Natural killer cell (primary cell): ENCODE data around the gene MRPS25. TPM values are rescaled to one million over a fixed set of nuclear protein-coding genes. Genes with fewer than 3 reads are reported as not detected.

Source experiments
- ATAC-seq, 3 donors: fragments of 150-1000 bp in 2 of 3; fragments of 200-7000 bp in 1 of 3; cut with Tn5 transposase; 1 replicate in 1 of 3; 2 replicates in 2 of 3; pipeline ENCODE4 v1.10.0; 2021; ENCODE audit warnings: mild to moderate bottlenecking in 2 of 3, moderate library complexity in 2 of 3
- DNase-seq, 2 donors: peaks; one replicate each; pipeline versions ENCODE4 v3.0.0 to v3.0.0-alpha.2; 2013 to 2021; ENCODE audit warnings: mixed read lengths in 1 of 2
- H3K27ac ChIP-seq: one replicate; pipeline ENCODE4 v1.5.1; 2013; ENCODE audit warnings: mild to moderate bottlenecking, low read length
- H3K27me3 ChIP-seq: one replicate; pipeline ENCODE4 v1.6.1; 2013; ENCODE audit warnings: low read length; ENCODE audit not compliant: control insufficient read depth, insufficient read depth
- H3K36me3 ChIP-seq: one replicate; pipeline ENCODE4 v1.6.1; 2013; ENCODE audit warnings: low read length; ENCODE audit not compliant: control insufficient read depth, insufficient read depth
- H3K4me1 ChIP-seq: one replicate; pipeline ENCODE4 v1.6.1; 2013; ENCODE audit warnings: low read length; ENCODE audit not compliant: control insufficient read depth, insufficient read depth
- H3K4me3 ChIP-seq: one replicate; pipeline ENCODE4 v1.5.1; 2013; ENCODE audit warnings: low read length
- H3K9me3 ChIP-seq: one replicate; pipeline ENCODE4 v1.6.1; 2013; ENCODE audit warnings: low read length; ENCODE audit not compliant: control insufficient read depth, insufficient read depth
- H3K27ac Mint-ChIP-seq, 2 donors: one replicate each; pipeline ENCODE4 v1.8.0; 2022; ENCODE audit warnings: mild to moderate bottlenecking in 2 of 2, mixed read lengths in 2 of 2, moderate library complexity in 1 of 2
- H3K27me3 Mint-ChIP-seq, 2 donors: one replicate each; pipeline ENCODE4 v1.8.0; 2022; ENCODE audit warnings: low read depth in 2 of 2, mixed read lengths in 2 of 2
- H3K36me3 Mint-ChIP-seq: one replicate; pipeline ENCODE4 v1.8.0; 2022; ENCODE audit warnings: mixed read lengths
- H3K4me1 Mint-ChIP-seq, 2 donors: one replicate each; pipeline ENCODE4 v1.8.0; 2022; ENCODE audit warnings: mixed read lengths in 2 of 2
- H3K4me3 Mint-ChIP-seq: one replicate; pipeline ENCODE4 v1.8.0; 2022; ENCODE audit warnings: mild to moderate bottlenecking, moderate library complexity, mixed read lengths
- H3K9me3 Mint-ChIP-seq, 2 donors: one replicate each; pipeline ENCODE4 v1.8.0; 2022; ENCODE audit warnings: mixed read lengths in 2 of 2
- WGBS: methylation state at CpG from one replicate; pipeline ENCODE4 v1.1.7; 2013; ENCODE audit warnings: missing lambda C conversion rate; ENCODE audit not compliant: insufficient coverage; 5-methylcytosine and 5-hydroxymethylcytosine counted together
- intact Hi-C: fragments of 100-400 bp; cut with micrococcal nuclease; formaldehyde crosslinking; loops from one replicate; pipeline ENCODE4 v1.14.2; 2022
- total RNA-seq, 4 donors: library from RNA; stranded (reverse); fragments of 120-200 nt in 1 of 4; gene quantifications; one replicate each; pipeline versions ENCODE4 v1.2.3 to v1.2.4, GENCODE V29; 2013 to 2022
- TF ChIP-seq, protein P1 (sequence below): fragments of 200-600 bp; IDR thresholded peaks from one replicate; pipeline ENCODE4 v1.8.0; 2022; ENCODE audit warnings: antibody characterized with exemption

MRPS25 gene
- 10 to 100 TPM; 32.3 to 41.4 (median 41.4) TPM for total RNA-seq
- total RNA-seq (2013): 32.9 TPM

- Histone ChIP-seq H3K4me3 (peak within 1 kb of the TSS; percentile 70), H3K9me3 (no peaks in the 10 kb centered on the region), H3K27me3 (no peaks in the 10 kb centered on the region), H3K27ac (peak within 1 kb of the TSS; percentile 58), H3K36me3 (no peaks in the 10 kb centered on the region), H3K4me1 (peaks cover 16% of the 10 kb centered on the region)
- Mint-ChIP-seq H3K27me3 (no peaks in the 10 kb centered on the region), H3K4me1 (peaks cover 17 to 26% of the 10 kb centered on the region in 2 donors), H3K9me3 (no peaks in the 10 kb centered on the region), H3K36me3 (no peaks in the 10 kb centered on the region), H3K4me3 (peak within 1 kb of the TSS; percentile 94), H3K27ac (peak within 1 kb of the TSS; percentile 84 to 92)
- under 1% methylated on average over 69 of the region's 69 CpGs for WGBS
- DNase-seq: peak; percentile 81 to 94
- TF ChIP-seq, protein P1, sequence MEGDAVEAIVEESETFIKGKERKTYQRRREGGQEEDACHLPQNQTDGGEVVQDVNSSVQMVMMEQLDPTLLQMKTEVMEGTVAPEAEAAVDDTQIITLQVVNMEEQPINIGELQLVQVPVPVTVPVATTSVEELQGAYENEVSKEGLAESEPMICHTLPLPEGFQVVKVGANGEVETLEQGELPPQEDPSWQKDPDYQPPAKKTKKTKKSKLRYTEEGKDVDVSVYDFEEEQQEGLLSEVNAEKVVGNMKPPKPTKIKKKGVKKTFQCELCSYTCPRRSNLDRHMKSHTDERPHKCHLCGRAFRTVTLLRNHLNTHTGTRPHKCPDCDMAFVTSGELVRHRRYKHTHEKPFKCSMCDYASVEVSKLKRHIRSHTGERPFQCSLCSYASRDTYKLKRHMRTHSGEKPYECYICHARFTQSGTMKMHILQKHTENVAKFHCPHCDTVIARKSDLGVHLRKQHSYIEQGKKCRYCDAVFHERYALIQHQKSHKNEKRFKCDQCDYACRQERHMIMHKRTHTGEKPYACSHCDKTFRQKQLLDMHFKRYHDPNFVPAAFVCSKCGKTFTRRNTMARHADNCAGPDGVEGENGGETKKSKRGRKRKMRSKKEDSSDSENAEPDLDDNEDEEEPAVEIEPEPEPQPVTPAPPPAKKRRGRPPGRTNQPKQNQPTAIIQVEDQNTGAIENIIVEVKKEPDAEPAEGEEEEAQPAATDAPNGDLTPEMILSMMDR: no peak
- intact Hi-C loops: loop anchor here (1.0 to 2.0 kb wide), 2 partner anchors 14 to 34 kb away; partner anchors contain the start of gene RBSN
- ATAC-seq: peak; percentile 98 to 99 (median 99)
Observed at GRCh38 chr3:15064835-15065549, at the start of gene MRPS25. TSS of gene MRPS25 (minus strand) at chr3:15065315. CDS start at chr3:15065194, 121 bp downstream.

- intact Hi-C loops: no loop called here
- TF ChIP-seq, protein P1: no peak
- Histone ChIP-seq H3K27ac (no peak overlapping the region), H3K9me3 (no peaks in the 10 kb centered on the region), H3K36me3 (no peaks in the 10 kb centered on the region), H3K27me3 (no peaks in the 10 kb centered on the region), H3K4me3 (no peak overlapping the region), H3K4me1 (peaks cover 3% of the 10 kb centered on the region)
- H3K27ac Mint-ChIP-seq: no peak overlapping the region
- DNase-seq (no peak), ATAC-seq (no peak)
- WGBS: 100% methylated on average over 1 of the region's 3 CpGs
- H3K9me3 Mint-ChIP-seq: no peaks in the 10 kb centered on the region
- H3K4me1 Mint-ChIP-seq: peaks cover 5 to 10% of the 10 kb centered on the region in 2 donors
- no peaks in the 10 kb centered on the region for H3K36me3 Mint-ChIP-seq
- H3K27me3 Mint-ChIP-seq: peaks cover 7 to 15% of the 10 kb centered on the region in 2 donors
- no peak overlapping the region for H3K4me3 Mint-ChIP-seq
Observed at GRCh38 chr3:15113884-15114283, 48.8 kb upstream of the MRPS25 start.

DNA sequence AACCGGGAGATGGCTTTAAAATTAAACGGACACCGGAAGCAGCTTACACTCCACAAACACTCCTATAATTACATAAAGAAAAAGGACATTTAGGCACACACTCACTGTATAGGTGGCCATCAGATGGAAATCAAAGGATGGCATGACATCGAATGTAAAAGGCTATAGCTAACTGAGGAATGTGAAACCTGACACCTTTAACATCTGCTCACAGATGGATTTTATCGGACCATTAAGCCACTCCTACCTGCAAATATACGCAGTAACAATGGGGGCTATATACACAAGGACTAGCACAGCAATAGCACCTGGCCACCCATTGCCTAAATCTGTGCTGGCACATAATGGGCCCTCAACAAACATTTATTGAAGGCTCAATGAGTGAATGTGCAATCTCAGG, 48.4 kb upstream of the MRPS25 start:
- TF ChIP-seq, protein P1: no peak
- no peaks in the 10 kb centered on the region for H3K9me3 Mint-ChIP-seq

More for the DNA sequence above, 48.4 kb upstream of the MRPS25 start:
- no peaks in the 10 kb centered on the region for H3K9me3 ChIP-seq
- Mint-ChIP-seq H3K36me3 (no peaks in the 10 kb centered on the region), H3K27ac (no peak overlapping the region), H3K4me1 (peaks cover 4 to 10% of the 10 kb centered on the region in 2 donors), H3K4me3 (no peak overlapping the region), H3K27me3 (peaks cover 7 to 15% of the 10 kb centered on the region in 2 donors)
- H3K4me1 ChIP-seq: peaks cover under 1% of the 10 kb centered on the region
- DNase-seq (no peak), ATAC-seq (no peak)
- no peaks in the 10 kb centered on the region for H3K36me3 ChIP-seq
- no peak overlapping the region for H3K4me3 ChIP-seq
- intact Hi-C loops: no loop called here
- H3K27ac ChIP-seq: no peak overlapping the region
- no peaks in the 10 kb centered on the region for H3K27me3 ChIP-seq
- 81% methylated on average over 6 of the region's 6 CpGs for WGBS
